ENCODE measurements around the gene SPACA4. TPM values are rescaled to one million over a fixed set of nuclear protein-coding genes. Genes with fewer than 3 reads are reported as not detected.

The SPACA4 gene
- total RNA-seq, 4 donors from 2014 or later: not detected

DNA sequence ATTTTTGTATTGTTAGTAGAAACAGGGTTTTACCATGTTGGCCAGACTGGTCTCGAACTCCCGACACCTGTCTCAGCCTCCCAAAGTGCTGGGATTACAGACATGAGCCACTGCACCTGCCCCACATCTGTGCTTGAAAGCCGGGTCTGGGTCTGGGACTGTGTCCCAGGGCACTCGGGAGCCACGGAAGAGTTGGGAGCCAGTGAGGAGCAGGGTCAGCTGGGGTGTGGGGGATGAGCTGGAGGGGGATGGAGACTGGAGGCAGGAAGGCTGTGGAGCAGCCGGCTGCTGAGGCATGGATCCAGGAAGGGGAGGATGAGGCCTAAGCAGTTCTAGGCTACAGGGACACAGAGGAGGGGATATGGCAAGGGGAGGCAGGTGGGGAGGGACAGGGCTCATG is 10.7 kb upstream of the SPACA4 start:
- WGBS: 59% methylated on average over 6 of the region's 6 CpGs
- DNase-seq (ENCODE audit: extremely low spot score): no peak
- Histone ChIP-seq H3K27ac (replicated peaks in 1 of 4) (no peak overlapping the region), H3K9me3 (no peaks in the 10 kb centered on the region), H3K27me3 (peaks cover 0 to 24% (median 0%) of the 10 kb centered on the region in 4 donors), H3K36me3 (no peaks in the 10 kb centered on the region), H3K4me1 (no peaks in the 10 kb centered on the region), H3K4me3 (no peak overlapping the region)
- no peak for TF ChIP-seq POLR2A (IDR thresholded peaks at IDR 0.05; ENCODE audit: low read depth)
- no peak for TF ChIP-seq EP300 (IDR thresholded peaks at IDR 0.05)
- TF ChIP-seq, protein P1, sequence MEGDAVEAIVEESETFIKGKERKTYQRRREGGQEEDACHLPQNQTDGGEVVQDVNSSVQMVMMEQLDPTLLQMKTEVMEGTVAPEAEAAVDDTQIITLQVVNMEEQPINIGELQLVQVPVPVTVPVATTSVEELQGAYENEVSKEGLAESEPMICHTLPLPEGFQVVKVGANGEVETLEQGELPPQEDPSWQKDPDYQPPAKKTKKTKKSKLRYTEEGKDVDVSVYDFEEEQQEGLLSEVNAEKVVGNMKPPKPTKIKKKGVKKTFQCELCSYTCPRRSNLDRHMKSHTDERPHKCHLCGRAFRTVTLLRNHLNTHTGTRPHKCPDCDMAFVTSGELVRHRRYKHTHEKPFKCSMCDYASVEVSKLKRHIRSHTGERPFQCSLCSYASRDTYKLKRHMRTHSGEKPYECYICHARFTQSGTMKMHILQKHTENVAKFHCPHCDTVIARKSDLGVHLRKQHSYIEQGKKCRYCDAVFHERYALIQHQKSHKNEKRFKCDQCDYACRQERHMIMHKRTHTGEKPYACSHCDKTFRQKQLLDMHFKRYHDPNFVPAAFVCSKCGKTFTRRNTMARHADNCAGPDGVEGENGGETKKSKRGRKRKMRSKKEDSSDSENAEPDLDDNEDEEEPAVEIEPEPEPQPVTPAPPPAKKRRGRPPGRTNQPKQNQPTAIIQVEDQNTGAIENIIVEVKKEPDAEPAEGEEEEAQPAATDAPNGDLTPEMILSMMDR (IDR thresholded peaks at IDR 0.05): no peak
- TF ChIP-seq POLR2AphosphoS5 (IDR thresholded peaks at IDR 0.05): no peak
- intact Hi-C loops (cut with DNase I): no loop called here

DNA sequence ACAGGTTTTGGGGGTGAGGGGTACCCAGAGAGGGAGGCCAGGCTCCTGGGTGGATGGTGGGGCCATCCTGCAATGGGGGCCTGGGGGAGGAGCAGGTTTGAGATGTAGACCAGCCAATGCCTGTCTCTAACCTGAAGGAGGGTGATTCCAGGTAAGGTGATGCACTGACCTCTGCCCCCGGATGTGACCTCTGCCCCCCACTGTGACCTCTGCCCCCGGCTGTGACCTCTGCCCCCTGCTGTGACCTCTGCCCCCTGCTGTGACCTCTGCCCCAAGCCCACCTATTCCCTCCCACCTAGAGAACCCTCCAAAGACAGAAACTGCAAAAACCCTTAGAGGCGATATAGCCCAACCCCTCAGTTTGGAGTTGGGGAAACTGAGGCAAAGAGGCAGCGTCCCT is 10.3 kb upstream of the SPACA4 start:
- H3K4me1 ChIP-seq: no peaks in the 10 kb centered on the region

DNA sequence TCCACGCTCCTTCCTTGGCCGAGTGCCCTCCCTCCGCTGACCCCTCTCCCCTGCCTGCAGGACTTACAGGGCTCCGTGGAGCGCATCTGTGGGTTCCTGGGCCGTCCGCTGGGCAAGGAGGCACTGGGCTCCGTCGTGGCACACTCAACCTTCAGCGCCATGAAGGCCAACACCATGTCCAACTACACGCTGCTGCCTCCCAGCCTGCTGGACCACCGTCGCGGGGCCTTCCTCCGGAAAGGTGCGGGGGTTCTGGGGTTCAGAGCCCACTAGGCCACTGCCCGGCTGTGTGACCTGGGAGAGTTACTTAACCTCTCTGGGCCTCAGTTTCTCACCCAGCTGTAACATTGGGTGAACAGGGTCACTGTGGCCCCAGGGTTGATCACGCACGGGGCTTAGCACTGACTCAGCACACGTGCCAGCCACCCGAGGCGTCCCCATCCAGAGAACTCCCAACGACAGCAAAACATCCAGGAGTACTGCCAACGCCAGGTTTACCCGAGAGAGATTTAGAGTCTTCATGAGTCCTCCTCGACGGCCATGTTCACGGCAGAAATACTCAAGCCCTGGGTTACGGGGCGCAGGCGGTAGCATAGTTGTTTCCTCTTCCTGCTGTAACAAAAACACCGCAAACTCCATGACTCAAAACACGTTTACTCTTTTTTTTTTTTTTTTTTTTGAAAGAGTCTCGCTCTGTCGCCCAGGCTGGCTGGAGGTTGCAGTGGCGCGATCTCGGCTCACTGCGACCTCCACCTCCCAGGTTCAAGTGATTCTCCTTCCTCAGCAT is 9.7 kb upstream of the SPACA4 start:
- intact Hi-C loops (cut with DNase I): no loop called here
- Histone ChIP-seq H3K4me3 (no peak overlapping the region), H3K27ac (replicated peaks in 1 of 4) (no peak overlapping the region), H3K27me3 (peaks cover 0 to 29% (median 0%) of the 10 kb centered on the region in 4 donors), H3K36me3 (no peaks in the 10 kb centered on the region), H3K9me3 (no peaks in the 10 kb centered on the region), H3K4me1 (no peaks in the 10 kb centered on the region)
- 81% methylated on average over 38 of the region's 39 CpGs for WGBS
- TF ChIP-seq EP300 (IDR thresholded peaks at IDR 0.05): no peak
- TF ChIP-seq, protein P1 (IDR thresholded peaks at IDR 0.05): no peak
- TF ChIP-seq POLR2A (IDR thresholded peaks at IDR 0.05; ENCODE audit: low read depth): no peak
- TF ChIP-seq POLR2AphosphoS5 (IDR thresholded peaks at IDR 0.05): no peak
- DNase-seq (ENCODE audit: extremely low spot score): no peak

More for the DNA sequence above, 10.3 kb upstream of the SPACA4 start:
- intact Hi-C loops (cut with DNase I): no loop called here
- DNase-seq (ENCODE audit: extremely low spot score): no peak
- Histone ChIP-seq H3K27ac (replicated peaks in 1 of 4) (no peak overlapping the region), H3K27me3 (peaks cover 0 to 28% (median 0%) of the 10 kb centered on the region in 4 donors), H3K9me3 (no peaks in the 10 kb centered on the region), H3K4me3 (no peak overlapping the region), H3K36me3 (no peaks in the 10 kb centered on the region)
- no peak for TF ChIP-seq POLR2A (IDR thresholded peaks at IDR 0.05; ENCODE audit: low read depth)
- WGBS: 68% methylated on average over 2 of the region's 4 CpGs

DNA sequence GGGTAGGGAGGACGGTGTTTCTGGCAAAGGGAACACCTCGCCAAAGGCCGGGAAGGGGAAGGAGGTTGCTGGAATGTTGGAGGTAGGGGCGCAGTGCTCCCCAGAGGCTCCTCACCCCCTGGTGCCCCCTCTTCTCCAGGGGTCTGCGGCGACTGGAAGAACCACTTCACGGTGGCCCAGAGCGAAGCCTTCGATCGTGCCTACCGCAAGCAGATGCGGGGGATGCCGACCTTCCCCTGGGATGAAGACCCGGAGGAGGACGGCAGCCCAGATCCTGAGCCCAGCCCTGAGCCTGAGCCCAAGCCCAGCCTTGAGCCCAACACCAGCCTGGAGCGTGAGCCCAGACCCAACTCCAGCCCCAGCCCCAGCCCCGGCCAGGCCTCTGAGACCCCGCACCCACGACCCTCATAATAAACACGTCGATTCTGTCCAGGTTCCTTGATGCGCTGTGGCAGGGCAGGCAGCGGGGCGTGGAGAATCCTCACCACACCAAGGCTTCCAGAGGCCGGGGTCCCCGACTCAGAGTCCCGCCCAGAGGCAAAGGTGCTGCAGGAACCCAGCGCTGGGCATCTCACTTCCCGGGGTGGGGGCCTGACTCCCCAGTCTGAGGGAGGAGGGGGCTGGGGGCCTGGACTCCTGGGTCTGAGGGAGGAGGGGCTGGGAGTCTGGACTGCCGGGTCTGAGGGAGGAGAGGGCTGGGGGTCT is 7.4 kb upstream of the SPACA4 start:
- H3K36me3 ChIP-seq: no peaks in the 10 kb centered on the region
- intact Hi-C loops (cut with DNase I): no loop called here
- 66% methylated on average over 22 of the region's 30 CpGs for WGBS
- no peak overlapping the region for H3K27ac ChIP-seq (replicated peaks in 1 of 4)
- DNase-seq (ENCODE audit: extremely low spot score): no peak
- H3K9me3 ChIP-seq: no peaks in the 10 kb centered on the region
- peaks cover 0 to 29% (median 0%) of the 10 kb centered on the region in 4 donors for H3K27me3 ChIP-seq
- no peak overlapping the region for H3K4me3 ChIP-seq
- TF ChIP-seq POLR2AphosphoS5 (IDR thresholded peaks at IDR 0.05): no peak
- no peak for TF ChIP-seq POLR2A (IDR thresholded peaks at IDR 0.05; ENCODE audit: low read depth)
- no peak for TF ChIP-seq EP300 (IDR thresholded peaks at IDR 0.05)
- TF ChIP-seq, protein P1 (IDR thresholded peaks at IDR 0.05): no peak
- no peaks in the 10 kb centered on the region for H3K4me1 ChIP-seq

DNA sequence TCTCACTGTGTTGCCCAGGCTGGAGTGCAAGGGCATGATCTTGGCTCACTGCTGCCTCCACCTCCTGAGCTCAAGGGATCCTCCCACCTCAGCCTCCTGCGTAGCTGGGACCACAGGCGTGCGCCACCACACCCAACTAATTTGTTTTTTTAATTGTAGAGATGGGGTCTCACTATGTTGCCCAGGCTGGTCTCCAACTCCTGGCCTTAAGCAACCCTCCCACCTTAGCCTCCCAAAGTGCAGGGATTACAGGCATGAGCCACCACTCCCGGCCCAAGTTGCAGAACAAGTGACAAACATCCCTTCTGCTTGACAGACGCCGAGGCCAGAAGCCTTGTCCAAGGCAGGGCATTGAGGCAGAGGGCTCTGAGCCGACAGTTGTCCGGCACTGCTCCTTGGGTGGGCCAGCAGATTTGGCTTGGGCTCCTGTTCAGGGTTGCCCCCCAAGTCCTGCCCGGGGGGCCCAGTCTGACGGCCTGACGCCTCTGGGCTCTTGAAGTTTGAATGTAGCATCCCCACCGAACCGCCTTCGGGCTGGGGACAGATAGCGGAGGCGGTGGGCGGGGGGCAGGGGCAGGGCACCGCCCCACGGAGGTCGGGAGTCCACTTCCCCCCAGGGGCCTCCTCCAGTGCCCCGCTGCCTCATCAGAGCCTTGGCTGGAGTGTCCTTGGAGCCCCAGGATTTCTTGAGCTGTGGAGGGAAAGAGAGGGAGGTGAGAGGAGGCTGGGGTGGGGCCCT is 5.7 kb upstream of the SPACA4 start:
- peaks cover 0 to 29% (median 0%) of the 10 kb centered on the region in 4 donors for H3K27me3 ChIP-seq
- no peaks in the 10 kb centered on the region for H3K36me3 ChIP-seq
- intact Hi-C loops (cut with DNase I): no loop called here
- no peaks in the 10 kb centered on the region for H3K4me1 ChIP-seq
- H3K9me3 ChIP-seq: no peaks in the 10 kb centered on the region
- no peak for DNase-seq (ENCODE audit: extremely low spot score)
- no peak overlapping the region for H3K4me3 ChIP-seq
- TF ChIP-seq POLR2AphosphoS5 (IDR thresholded peaks at IDR 0.05): no peak
- TF ChIP-seq POLR2A (IDR thresholded peaks at IDR 0.05; ENCODE audit: low read depth): no peak
- TF ChIP-seq, protein P1 (IDR thresholded peaks at IDR 0.05): no peak
- TF ChIP-seq EP300 (IDR thresholded peaks at IDR 0.05): no peak
- no peak overlapping the region for H3K27ac ChIP-seq (replicated peaks in 1 of 4)
- WGBS: 86% methylated on average over 13 of the region's 21 CpGs

All from esophagus muscularis mucosa (tissue), 4 donors.